CD4-positive, alpha-beta T cell treated with Interleukin-6 for 4 hours (primary cell): ENCODE data around the gene FOXN1.
A peak's percentile ranks its signal among the peaks of the same experiment; 100 is the strongest.
"Not testable (repeated sequence)": the region's sequence is repeated elsewhere in the genome, so short reads cannot be mapped to it uniquely, and the experiment has no call there.

Source experiments
- DNase-seq: peaks from one replicate; pipeline ENCODE4 v3.0.0-alpha.2; 2020; ENCODE audit warnings: mixed read lengths

The FOXN1 gene

DNA sequence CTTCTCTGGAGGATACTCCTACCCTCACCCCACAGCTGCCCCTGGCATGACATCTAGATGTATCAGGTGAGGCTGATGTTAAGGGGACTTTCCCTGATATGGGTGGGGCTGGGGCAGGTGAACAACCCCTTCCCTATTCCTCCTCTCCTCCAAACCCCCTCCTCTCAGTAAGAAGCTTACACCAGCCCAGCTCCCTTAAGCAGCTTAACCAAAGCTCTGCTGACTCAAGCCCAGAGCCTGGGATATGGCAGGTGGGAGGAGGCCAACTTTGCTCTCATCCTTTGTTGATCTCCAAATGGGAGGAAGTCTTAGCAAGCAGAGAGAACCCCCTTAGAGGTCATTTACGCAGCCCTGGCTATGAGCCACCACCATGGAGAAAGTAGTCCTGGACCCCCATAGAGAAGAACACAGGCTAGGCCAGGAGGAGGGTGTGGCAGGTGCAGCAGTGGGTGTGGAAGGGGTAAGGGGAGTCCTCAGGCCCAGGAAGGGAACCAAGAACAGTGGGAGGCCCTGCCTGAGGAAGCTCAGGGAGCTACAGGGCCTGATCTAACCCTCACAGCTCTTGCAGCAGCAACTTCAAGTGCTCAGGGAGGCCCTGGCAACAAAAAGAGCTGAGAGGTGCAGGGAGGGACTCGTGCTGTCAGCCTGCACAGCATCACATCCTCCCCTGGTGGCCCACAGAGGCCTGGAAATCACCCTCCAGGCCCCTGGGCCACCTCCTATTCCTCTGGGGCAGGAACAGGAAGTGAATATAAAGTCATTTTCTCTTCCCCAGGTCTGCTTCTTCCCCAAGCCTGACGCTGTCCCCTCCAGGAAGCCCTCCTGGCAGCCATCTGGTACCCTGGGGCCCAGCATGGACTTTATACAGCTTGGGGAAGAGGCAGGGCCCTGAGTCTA is 43.3 kb downstream of the FOXN1 start:
- peak; percentile 63 for DNase-seq

DNA sequence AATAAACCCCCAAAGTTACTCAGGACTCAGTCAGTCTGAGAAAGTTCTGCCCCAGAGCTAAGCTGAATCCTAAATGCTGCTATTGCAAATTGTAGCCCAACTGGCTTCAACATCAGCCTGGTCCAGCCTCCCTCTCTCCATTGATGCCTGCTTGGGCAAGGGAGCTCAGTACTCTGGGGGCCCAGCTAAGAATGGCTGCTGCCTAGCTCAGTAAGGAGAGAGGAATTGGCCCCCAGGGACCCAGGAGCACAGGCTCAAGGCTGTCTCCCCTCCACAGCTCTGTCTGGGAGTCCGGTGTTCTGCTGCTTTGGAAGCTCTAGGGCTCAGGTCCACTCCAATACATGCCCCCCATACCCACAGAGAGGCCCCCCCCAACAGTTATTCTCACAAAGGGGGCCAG is 44.7 kb downstream of the FOXN1 start:
- DNase-seq: no peak

DNA sequence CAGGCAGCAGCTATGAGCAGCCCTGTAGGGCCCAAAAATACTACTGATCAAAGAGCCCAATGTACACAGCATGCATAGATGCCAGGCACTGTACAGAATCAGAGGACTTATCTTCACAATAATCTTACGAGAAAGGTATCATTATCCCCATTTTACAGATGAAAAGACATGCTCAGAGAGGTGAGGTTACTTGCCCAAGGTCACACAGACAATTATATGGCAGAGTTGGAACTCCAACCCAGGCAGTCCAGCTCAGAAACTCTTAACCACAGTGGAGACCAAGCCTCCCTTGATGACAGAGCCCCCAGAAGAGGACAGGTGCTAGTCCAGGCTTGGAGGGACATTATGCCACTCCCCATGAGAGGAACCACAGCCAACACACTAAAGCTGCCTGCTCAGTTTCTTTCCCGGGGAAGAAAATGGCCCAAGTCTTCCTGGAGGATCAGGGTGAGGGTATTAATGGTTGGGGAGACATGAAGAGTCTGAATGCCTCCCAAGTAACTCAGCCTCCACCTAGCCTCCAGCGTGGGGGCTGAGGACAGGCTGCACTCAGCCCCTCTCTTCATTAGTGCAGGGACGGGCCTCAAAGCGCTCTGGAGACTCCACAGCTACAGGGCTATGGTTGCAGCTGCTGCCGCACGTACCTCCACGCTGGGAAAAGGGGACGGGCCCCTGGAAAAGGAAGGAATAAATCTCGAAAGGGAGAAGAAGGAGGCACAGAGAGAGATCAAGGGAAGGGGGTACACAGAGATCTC is 45.5 kb downstream of the FOXN1 start:
- DNase-seq: no peak

DNA sequence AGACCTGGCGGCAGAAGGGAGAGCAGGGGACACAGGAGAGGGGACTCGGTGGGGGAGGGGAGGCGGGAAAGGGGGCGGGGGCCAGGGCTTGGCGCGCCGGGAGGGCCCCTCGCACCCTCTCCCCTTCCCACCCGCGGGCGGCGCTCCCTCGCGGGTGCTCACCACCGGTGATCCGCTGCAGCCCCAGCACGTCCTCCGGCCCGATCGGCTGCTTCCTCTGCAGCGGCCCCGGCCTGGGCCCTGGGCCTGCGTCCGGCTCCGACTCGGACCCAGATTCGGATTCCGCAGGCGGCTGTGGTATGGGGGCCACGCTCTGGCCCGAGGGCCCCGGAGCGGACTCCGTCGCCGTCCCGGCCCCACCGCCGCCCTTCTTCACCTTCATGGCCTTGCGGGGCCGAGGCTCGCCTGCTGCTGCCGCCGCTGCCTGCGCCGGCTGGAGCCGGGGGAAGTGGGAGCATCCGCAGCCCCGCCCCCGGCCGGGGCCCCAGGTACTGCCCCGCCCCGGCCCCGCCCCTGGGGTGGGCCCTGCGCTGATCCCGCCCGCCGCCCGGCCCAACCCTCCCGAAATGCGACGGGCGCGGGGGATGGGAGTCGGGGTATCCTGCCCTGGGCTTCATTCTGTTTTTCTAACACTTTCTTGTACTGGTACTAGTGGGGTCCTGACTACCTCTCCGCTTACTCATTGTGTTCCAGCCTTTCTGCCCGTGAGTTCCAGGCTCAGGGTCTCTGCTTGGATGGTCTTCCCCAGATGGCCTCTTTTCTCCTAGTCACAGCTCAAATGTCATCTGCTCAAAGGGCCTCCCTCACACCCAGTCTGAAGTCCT is 46.2 kb downstream of the FOXN1 start, which contains the start of gene UNC119:
TSS of gene UNC119 (minus strand) at position 449 of the 824 bp plus-strand sequence. CDS start at position 382, 67 bp downstream.
- DNase-seq: peak; percentile 86

DNA sequence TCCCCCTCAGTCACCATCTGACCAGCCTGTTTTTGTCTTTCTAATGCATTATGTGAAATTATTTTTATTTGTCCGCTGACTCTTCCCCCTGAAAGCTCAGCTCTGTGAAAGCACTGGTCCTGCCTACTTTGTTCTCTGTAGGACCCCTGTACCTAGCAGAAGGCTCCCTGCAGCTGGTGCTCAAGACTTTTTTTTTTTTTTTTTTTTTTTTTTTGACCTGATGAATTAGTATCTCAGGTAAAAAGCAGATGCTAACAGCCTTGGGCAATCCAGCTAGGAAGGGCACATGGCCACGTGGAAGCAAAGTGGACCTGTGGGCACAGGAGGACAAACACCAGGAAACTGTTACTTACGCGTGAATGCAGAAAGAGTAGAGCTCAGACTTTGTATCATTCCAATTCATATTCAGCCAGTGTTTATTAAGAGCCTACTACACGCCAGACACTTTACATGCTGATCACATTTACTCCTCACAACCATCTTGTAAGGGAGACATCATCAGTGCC is 46.9 kb downstream of the FOXN1 start:
- no peak for DNase-seq

DNA sequence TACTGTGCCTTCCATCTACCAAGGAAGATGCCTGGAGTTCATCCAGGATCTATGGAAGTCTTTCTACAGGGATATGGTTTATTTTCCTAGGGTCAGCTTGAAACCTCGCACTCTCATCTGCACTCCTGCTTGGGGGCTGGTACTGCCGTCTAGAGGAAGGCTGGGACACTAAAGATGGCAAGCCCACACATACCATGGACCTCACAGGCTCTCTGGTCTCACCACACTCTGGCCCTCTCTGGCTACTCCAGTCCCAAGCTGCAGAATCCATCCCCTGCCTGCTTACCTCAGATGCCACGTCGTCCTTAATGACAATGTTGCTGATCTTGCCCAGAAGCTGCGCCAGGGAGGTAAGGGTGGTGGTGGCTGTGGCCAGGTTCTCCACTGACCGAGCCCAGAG is 48.4 kb downstream of the FOXN1 start:
- DNase-seq: no peak

DNA sequence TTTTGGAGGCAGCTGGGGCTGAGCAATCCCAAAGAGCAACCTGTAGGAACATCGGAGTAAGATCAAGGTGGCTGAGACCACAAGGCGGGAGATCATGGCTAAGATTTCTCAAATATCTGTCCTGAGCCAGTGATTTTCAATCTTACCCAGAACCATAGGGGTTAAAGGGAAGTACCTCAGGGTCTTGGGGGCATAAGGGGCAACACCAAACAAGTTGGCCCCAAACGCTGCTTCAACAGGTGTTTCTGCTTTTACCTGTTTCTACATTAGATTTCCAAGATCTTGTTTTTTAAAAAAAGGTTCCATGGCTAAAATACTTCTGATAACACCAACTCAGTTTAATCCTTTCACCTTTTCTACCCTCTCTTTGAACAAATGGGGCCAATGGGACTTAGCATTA is 48.9 kb downstream of the FOXN1 start:
- DNase-seq: no peak

DNA sequence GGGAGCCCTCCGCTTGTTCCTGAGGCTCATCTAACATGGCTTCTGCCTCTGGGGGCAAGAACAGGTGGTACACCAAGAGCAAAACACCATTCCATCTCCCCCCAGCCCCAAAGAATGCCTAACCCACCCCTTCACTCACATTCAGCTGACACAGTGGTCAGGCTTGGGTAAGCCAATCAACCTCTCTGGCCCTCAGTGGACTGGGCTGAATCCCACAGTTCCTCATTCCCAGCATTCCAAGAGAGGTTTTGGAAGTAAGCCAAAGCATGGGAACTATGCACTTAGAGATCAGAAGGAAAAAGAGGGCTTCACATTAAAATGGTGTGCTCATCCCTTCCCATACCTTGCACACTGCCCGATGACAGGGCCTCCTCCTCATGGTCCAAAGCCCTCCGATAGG is 57.3 kb downstream of the FOXN1 start:
- no peak for DNase-seq

DNA sequence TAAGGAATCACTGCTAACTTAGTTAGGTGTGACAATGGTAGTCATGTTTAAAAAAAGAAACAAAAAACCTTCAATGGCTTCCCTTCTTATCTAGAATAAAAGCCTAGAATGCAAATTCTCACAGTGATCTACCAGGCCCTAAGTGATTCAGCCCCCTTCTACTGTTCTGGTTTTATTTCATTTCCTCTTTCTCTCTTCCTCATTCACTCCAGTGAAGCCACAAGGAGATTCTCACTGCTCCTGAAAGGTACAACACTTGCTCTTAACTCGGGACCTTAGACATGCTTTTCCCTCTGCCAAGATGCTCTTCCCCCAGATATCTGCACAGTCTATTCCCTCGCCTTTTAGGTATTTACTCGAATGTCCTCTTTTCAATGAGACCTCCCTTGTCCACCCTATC is 61.5 kb downstream of the FOXN1 start:
- no peak for DNase-seq

DNA sequence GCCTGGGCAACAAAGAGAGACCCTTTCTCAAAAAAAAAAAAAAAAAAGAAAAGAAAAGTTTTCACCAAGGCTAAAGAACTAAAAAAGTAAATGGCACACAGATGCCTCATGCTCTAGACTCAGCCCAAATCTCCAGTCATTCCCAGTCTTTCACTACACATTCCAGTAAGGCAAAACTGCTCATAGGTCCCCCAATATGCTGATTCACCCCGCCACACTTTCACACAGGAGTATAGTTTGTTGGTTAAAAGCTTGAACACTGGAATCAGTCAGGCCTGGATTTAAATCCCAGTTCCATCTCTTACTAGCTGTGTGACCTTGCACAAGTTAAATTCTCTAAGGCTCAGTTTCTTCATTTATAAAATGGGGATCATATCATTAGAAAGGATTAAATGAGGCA is 63.3 kb downstream of the FOXN1 start:
- DNase-seq: no peak

DNA sequence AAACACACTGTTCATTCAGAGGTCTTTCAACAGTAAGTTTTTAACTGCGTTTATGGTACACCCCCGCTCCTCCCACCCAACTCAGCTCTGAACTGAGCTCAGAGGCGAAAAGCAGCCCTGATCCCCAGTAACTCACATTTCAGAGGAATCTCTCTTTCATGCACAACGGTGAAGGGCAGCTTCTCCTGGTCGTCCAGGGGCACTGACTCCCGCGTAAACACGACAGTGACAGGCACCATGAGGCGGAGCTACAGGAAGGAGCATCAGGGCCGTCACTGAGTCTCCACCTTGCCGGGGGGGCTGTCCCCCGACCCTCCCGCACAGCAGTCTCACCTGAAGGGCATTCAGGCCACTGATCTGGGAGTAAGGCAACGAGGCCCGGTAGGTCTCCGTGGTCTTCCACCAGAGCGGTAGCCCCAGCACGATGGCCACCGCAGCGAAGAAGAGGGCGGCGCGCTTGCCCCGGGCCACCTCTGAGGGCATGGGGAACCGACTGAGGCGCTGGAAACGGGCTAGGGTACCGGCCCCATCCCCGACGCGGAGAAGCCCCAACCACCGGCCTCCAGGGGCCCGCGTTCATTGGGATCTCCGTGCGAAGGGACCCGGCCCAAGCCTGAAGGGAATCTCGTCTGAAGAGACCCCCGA is 64.7 kb downstream of the FOXN1 start:
- peak; percentile 61 for DNase-seq

DNA sequence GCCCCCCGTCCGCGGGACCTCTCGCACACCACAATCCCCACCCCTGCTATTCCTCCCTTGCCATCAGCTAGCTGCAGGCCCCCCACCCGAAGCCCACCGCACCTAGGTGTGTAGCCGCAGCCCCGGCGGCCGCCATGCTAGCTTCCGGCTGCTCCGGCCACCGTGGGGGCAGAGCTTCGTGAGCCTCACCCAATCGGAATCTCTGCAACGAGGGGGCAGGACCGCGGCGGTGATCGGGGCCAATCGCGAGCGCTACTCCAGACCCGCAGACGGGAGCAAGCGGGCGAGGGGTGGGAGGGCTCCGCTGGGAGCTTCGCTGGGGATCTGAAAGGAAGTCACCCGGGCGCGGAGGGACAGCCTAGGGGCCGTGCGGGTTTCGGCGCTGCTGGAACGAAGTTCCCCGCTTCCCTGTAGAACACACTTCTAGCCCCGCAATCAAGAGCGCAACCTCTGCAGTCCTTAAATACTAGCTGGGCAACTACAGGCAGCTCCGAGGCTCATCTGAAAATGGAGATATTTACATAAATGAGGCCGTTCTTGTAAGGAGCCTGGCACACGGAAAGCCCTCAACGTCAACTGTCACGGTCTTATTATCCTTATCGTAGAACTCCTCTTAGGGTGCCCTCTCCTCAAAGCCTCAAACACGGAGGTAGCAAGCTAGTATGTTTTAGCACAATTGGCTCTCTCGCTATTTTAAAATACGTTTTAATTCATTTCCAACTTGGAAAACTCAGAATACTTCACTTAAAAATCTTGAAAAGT is 65.4 kb downstream of the FOXN1 start, which contains the start of gene PIGS:
TSS of gene PIGS (minus strand) at position 164 of the 762 bp plus-strand sequence. CDS start at position 136, 28 bp downstream.
- peak; percentile 92 for DNase-seq

DNA sequence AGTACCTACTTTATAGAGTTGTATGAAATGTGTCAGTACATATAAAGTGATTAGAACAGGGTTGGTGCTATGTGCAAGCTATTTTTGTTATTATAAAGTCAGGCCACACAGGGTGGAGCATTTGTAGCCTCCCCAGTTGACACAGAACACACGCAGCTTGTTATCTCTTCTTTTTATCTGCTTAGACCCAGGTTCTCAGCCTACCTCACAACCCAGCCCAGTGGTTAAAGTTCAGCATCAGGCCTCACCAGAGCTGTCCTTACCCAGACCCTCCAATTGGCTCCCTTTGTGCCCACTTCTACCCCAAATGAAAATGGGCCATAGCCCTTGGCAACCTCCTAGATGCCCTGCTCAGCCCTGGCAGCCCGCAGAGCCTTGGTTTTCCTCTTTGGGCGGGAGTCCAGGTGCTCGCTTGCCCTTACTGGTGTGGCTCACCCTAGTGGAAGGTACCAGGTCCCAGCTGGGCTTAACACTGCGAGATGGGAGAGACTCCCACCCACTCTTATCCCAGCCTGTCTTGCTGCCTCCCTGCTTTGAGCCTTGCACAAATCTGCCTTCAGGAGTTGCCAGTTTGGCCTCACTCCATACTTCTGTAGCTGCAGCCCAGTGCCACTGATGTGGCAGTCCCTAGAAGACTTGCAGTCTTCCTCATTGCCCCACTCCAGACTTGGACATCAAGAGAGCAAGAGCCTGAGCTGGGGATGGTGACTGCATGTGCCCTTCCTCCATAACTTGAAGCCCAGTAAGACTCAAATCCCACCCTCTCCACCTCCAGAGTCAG is 66.3 kb downstream of the FOXN1 start:
- DNase-seq: no peak

DNA sequence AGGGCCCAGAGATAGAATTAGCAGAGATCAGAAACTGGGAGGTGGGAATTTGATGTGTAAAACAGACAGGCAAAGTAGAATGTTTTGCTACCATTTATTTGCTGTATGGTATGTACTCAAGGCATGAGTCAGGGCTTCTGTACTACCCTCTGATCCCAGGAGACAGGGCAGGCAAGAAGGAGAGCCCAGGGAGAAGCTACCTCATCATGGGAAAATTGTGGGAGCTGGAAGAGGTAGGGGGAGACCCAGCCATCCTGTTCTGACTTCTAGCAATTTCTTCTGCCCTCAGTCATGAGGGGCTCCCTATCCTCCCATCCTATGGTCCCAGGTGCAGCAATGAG is 66.9 kb downstream of the FOXN1 start:
- DNase-seq: no peak

DNA sequence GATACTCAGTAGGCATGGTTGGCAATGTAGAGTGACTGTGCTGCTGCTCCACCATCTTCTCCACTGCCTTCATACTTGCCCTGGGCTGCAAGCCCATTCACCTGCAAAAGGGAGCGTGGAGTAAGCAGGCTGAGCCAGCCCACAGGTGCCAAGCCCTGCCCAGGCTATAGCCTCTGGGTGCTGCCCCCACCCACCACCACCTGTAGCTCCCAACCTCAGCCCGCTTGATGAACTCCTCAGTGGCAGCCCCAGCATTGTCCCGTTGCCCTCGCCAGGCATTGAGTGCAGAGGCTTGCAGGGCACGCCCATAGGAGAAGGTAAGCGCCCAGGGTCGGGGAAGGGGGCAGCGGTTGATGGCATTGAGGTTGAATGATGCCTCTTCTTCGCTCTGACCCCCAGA is 67.4 kb downstream of the FOXN1 start:
- DNase-seq: no peak

DNA sequence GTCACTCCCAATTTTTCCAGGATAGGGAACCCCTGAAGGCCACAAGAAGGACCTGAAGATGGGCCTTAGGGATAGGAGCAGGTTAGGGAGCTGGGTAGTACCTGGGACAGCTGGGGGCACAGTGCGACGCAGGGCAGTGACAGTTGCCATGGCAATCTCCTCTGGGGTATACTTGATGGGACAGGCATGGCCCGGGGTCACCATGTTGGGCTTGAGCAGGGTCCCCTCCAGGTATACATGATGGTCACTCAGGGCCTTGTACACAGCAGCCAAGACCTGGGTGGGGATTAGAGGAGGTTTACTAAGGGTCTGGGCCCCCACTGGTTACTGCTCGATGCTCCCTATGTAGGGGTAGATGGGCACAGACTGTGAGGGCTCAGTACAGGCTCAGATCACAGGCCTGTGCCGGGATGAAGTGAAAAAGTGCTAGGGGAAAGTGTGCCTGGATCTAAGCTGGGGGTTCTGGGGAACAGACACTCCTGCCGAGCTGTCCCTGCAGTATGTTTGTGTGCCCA is 67.9 kb downstream of the FOXN1 start:
- no peak for DNase-seq

DNA sequence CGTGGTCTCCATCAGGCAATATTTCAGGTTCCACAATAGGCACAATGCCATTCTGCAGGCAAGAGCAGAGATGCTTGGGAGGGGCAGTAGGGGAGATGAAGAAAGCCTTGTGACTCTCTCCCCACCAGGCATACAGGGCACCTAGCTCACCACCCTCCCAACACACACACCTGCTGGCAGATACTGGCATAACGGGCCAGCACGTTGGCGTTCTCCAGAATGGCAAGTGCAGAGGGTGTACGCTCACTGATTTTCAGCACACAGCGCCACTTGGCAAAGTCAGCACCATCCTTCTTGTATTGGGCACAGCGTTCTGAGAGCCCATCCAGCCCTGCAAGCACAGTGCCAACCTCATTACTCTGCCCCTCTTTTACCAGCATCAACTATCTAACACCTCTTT is 68.4 kb downstream of the FOXN1 start:
- DNase-seq: no peak

DNA sequence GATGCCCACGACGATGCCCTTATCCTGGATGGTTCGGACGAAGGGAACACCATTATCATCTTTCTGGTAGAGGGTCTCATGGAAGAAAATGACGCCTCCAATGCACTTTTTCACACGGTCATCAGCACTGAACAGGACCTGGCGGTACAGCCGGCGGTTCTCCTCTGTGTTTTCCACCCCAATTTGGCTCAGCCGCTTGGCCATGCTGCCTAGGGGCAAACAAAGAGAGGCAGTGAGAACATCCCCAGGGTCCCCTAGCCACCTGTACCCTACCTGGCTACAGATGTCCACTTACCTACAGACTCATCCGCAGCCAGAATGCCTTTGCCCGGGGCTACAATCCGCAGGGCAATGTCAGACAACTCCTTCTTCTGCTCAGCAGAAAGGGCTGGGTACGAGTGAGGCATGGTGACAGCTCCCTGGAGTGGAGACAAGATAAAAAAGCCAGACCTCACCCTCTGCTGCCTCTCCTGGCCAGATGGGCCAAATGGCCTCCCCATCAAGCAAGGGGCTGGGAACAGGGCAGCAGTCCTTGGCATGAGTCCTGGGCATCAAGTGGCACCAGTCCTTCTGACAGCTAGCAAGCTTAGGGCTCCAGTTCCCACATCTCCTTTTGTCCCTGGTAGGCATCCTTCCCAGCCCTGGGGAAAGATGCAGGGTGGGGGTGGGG is 69.1 kb downstream of the FOXN1 start:
- no peak for DNase-seq

DNA sequence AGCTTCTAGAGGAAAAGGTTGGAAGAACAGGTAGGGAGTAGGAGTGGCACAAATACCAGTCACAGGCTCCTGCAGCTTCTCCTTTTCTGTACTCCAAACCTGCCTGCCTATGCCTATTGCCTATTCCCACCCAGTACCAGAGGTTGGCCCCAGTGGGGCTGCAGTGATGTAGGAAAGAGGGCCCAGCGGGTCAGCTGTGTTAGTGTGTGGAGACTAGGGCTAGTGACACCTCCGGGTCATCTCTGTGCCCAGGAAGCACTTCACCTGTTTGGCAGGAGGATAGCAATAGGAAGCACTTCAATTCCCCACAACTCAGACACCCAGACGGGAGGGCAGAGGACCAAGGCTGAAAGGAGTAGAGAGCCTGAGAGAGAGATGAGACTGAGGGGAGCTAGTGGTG is 69.9 kb downstream of the FOXN1 start:
- DNase-seq: not testable (repeated sequence)
